HG03521 (cell line): Measurements from ENCODE around the gene OR8B12.

Experiments
- ATAC-seq: cut with Tn5 transposase; IDR thresholded peaks from one replicate; pipeline ENCODE4 v1.9.1; 2021; ENCODE audit warnings: mild to moderate bottlenecking, moderate library complexity; ENCODE audit not compliant: unreplicated experiment

Gene OR8B12, protein sequence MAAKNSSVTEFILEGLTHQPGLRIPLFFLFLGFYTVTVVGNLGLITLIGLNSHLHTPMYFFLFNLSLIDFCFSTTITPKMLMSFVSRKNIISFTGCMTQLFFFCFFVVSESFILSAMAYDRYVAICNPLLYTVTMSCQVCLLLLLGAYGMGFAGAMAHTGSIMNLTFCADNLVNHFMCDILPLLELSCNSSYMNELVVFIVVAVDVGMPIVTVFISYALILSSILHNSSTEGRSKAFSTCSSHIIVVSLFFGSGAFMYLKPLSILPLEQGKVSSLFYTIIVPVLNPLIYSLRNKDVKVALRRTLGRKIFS

DNA sequence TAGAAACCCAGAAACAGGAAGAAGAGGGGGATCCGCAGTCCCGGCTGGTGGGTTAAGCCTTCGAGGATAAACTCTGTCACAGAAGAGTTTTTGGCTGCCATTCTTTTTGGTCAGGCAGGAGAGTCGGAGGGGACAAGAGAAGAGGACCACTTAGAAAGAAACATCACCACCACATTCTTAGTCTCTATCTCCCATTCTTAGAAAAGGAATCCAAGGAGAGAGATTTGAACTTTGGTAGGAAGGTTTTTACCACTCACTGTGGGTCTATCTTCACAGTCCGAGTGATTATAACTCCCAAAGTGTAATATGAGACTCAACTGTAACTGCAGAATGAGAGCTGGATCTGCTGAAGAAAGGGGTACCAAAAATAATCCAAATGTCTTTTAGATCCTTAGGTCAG, at the start of gene OR8B12:
Gene OR8B12 (minus strand): TSS at position 101 of the 400 bp plus-strand sequence. CDS start 0 bp downstream, at position 101.
- no peak for ATAC-seq

DNA sequence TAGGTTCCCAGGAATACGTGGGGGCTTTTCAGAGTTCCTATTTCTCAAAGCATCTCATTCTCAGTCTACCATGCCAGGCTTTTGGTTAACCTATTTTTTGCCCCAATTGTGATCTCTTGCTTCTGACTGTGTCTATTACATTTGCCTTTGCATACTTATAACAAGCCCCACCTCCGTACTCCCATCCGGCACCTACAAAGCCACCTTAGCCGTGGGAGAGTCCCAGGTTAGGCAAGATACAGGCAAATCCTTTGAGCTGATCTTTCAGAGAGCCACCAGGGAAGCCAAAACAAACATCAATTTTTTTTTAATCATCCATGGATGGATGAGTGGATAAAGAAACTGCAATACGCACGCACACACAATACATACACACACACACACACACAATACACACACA, 49.2 kb upstream of the OR8B12 start:
- no peak for ATAC-seq

DNA sequence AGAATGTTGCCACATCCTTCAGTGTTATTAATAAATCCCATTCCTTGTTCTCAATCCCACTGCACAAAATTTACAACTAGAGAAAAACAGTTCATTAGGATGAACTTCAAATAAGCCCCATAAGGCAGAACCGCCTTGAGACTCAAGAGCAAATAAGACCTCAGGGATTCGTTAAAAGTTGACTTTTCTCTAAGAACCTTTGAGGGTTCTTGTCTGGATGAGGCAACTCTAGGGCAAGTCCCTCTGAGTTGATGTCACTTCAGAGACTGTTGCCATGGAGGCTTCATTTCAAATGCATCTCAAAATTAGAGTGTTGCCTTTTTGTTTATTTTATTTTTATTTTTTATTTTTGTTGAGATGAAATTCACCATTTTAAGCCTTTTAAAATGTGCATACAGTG, 48.0 kb upstream of the OR8B12 start:
- ATAC-seq = no peak

DNA sequence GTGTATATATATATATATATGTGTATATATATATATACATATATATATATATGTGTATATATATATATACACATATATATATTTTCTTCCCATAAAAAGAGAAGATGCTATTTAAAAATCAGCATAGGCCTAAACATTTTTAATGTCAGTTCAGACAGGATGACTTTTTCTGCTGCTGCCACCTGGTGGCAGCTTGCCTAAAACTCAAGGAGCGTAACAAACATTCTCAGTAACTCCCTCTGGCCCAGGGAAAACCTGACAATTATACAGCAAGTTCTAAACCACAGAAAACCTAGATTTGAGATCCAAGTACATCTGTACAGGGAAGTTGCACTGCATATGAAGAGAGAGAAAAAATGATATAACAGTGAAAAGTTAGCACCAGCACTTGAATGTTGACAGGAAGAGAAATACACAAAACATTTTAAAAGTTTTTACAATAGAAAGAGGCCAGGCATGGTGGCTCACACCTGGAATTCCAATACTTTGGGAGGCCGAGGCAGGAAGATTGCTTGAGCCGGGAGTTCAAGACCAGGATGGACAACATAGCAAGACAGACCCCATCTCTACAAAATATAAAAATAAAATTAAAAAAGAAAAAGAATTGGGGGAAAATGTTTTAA, 42.9 kb upstream of the OR8B12 start:
- ATAC-seq = peak; percentile 54

DNA sequence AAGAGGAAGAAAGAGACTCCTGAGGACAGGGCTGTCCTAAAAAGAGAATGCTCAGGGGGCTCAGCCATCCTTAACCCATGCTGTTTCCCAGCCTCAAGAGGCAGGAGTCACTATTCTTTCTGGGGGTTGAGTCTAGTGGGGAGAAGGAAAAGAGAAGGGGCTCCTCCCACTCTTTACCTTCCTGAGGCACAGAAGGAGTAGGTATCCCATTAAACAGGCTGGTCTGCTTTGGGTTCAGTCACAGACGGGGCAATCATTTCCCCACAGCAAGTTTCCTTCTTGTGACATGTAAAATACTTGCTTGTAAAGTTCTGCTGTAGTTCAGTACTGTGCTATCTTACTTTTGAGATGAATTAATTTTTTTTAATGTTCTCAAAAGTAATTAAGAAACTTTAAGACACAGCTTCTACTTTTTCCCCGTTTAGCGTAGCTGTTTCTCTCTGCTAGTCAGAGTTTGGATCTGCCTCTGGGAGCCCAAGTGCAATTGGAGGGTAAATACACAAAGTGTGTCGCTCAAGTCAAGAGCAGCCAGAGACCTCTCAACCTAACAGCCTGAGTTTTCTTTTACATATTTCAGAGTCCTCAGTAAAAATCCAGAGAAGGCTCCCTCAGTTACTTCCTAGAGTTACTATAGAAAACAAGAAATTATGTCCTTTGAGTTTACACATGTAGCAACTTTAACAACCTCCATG, 41.4 kb upstream of the OR8B12 start:
- ATAC-seq = no peak

DNA sequence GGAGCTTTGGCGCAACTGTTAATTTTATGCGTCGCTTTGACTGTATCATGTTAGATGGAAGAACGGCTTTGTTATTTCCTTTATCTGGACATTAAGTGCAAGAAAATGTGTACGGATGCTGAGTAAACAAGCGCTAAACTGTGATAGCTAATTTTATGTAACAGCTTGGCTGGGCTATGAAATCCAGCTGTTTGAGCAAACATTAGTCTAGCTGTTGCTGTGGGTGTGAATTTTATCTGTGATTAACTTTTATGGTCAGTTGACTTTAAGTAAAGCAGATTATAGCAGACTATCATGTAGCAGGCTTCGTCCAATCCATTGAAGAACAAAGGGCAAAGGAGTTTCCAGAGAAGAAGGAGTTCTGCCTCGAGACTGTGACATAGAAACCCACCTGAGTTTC, 40.3 kb upstream of the OR8B12 start:
- no peak for ATAC-seq

DNA sequence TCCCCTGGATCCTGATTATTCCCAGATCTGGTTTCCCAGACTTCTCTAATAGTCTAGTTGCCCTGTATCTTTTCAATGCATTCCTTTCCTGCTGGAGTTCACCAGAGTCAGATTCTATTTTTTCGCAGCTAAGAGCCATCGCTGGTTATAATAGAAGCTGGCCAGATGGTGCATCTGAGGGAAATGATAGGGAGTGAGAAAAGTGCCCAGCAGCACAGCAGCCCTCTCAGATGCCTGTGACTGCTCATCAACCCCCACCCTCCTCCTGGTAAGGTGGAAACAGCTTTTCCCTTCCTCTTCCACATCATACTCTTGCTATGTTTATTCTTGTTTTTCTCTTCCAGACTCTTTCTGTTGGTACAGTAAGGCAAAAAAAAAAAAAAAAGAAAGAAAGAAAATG, 39.1 kb upstream of the OR8B12 start:
- no peak for ATAC-seq

DNA sequence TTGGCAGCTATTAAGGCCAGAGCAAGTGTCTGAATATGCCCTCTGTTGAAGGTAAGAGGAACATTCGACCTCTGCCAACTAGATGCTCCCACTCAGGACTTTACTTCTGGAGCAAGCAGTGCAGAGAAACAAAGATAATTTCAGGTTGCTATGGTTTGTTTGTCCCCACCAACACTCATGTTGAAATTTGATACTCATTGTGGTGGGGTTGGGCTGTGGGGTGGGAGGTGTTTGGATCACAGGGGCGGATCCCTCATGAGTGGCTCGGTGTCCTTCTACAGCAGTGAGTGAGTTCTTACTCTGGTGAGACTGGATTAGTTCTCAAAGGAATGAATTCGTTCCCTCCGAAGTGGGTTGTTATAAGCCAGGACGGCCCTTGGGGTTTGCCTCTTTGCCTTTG, 38.4 kb upstream of the OR8B12 start:
- ATAC-seq = no peak

DNA sequence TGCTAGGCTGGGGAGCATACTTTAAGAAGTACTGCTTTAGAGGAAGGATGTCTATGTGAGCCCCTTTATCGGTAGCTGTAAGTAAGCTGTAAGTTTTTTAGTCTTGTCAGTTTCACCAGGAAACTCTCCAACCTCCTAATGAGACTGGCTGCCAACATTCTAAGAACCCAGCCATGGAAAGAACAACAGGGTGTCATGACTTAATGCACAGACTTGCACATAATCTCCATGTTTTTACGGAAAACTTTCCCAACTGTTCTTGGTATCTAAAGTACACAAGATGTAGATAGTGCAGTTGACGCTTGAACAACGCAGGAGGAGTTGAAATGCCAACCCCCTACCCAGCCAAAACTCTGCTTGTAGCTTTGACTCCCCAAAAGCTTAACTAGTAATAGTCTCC, 35.3 kb upstream of the OR8B12 start:
- ATAC-seq = no peak

DNA sequence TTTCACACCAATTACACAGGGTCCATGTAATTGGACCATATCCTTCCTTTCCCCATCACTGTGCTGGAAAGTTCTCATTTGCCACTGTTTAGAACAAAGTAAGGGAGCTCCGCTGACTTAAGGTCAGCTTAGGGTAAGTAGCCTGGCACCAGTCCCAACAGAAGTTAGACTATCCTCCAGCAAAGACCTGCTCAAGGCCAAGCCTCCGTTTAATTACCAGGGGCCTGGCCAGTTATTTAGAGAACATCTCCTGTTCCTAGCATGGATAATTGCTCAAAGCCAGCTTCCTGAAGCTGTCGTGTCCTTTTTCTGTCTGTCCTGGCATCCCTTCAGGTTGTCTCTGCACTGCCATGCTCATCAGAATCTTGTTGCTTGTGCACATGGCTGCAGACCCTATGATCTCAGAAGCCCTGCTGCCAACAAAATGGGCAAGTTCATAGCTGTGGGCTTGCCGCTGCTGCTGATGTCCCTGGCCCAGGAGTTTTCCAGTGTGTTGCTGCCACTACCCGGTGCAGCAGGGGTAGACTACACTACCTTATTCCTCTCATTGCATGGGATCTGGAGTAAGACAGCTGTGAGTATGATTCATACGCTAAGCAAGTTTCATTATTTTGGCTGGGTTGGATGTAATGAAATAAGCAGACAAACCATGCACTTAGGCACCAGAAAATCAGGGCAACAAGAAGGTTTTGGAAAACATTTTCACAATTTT, 34.4 kb upstream of the OR8B12 start:
- no peak for ATAC-seq

DNA sequence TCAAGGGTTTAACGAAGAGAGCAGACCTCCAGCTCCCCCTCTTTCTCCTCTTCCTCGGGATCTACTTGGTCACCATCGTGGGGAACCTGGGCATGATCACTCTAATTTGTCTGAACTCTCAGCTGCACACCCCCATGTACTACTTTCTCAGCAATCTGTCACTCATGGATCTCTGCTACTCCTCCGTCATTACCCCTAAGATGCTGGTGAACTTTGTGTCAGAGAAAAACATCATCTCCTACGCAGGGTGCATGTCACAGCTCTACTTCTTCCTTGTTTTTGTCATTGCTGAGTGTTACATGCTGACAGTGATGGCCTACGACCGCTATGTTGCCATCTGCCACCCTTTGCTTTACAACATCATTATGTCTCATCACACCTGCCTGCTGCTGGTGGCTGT, 26.7 kb upstream of the OR8B12 start:
- no peak for ATAC-seq

DNA sequence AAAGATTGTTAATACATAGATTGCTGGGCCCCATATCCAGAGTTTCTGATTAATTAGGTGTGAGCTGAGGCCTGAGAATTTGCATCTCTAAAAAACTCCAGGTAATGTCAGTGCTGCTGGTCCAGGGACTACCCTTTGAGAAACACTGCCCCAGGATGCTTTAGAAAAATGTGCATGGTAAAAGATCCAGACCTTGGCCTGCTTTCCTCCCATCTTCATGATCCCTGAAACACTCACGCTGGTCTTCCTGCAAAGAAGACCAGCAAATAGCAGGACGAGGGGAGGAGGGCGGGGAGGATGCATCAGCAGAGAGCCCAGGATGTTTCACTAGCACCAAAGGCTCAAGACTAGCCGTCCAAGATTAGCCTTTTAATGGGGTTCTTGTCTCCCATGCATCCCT, 26.2 kb upstream of the OR8B12 start, which contains the start of gene OR8A1:
Gene OR8A1 (plus strand): TSS at position 301 of the 400 bp plus-strand sequence. CDS start 123 bp downstream, outside the sequence.
- no peak for ATAC-seq

DNA sequence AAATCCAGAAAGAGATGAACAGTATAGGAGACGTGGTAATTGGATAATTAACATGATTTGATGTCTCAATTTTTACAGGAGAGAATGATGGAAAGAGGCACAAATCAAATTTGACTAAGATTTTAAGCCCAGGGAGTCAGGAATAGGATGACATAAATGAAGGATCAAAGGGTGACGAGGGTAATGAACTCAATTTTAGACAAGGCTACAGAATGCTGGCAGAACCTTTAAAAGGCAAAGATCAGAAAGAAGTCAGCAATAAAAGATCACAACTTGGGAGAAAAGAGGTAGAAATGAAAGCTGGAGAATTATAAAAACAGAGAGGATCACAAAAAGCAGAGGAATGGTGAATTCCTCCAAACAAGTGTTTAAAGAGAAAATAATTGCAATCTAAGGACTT, 13.4 kb upstream of the OR8B12 start:
- ATAC-seq = no peak

DNA sequence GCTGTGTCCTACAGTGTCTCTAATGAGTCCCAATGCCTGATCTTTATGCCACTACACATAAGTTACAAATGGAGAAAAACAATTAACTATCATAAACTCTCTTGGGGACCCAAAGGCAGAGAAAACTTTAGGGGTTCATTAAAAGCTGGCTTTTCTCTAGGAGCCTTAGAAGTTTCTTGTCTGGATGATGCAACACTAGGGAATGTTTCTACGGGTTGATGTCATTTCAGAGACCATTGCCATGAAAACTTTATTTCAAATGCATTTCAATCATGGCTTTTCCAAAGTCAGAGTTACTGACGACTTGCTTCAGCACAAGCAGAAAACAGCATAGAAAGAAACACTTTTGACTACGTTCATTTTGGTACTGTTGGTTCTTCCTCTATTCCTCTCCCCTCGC, 8.5 kb upstream of the OR8B12 start:
- no peak for ATAC-seq

DNA sequence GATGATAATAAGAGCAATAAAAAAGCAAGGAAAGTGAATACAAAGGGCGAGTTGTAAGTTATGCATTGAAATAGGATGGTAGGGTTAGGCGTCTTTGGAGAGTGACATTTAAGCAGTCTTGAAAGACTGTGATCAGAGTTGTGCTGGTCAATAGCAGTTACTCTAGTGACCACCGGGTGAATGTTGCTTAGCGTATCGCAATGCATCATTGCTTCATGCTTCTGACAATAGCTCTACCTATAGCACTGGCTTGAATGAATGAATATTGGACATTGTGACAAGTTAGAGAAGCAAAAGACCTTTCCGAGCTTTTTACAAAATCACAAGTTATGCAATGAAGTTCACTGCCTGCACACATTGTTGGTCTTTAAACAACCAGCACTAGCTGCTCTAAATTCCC, 7.7 kb upstream of the OR8B12 start:
- ATAC-seq = no peak

DNA sequence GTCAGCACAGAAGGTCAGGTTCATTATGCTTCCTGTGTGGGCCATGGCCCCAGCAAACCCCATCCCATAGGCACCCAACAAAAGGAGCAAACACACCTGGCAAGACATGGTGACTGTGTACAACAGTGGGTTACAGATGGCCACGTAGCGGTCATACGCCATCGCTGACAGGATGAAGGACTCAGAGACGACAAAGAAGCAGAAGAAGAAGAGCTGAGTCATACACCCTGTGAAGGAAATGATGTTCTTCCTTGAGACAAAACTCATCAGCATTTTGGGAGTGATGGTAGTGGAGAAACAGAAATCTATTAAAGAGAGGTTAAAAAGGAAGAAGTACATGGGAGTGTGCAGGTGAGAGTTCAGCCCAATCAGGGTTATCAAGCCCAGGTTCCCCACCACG, 309 bp downstream of the OR8B12 start:
- ATAC-seq = no peak

DNA sequence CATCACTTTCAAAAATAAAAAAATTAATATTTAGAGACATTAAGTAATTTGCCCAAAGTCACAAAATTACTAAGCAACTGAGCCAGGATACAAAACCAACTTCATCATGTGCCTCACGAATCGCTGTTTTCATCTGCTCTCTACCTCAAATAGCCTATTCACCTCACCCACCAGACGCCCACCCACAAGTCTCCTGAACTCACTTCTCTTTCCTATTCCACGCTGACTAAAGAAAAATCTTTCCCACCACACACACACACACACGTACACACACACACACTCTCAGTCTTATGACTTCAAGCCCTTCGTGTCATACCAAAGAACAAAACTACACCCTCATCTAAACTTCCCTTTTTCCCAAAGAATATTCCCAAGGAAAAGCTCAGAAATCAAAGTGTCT, 2.2 kb downstream of the OR8B12 start:
- ATAC-seq = no peak

DNA sequence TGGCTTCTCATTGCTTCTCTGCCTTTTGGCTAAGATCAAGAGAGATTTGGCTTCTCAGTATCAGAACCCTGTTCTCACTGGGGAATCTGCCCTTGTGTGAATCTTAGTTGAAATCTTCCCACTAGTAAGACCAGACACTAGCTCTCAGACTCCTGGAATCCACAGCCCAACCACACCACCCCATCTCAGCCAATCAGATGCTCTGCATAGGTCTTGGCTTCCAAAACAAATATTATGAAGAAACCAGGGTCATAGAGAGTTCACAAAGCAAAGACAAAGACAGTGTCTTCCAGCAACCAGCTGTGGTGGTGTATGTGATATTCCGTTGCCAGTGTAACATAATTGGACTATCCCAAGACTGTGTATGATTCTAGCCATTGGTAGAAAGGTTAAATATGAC, 5.4 kb downstream of the OR8B12 start:
- ATAC-seq = no peak

DNA sequence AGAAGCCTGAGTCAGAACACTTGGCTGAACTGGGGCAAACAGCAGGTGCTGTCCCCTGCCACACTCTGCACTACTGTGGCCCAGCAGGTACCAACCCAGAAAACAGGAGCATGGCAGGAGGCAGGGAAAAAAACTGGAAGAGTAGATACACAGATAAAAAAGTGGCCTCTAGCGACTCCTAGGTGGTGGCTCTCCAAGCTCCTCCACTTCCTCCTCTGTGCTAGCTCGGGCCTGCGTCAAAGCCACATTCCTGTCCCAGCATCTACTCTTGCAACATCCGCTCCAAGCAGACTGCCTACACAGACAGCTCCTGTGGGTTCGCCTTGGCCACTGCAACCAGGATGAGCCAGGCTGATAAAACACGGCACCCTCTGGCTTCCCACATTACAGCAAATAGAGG, 6.9 kb downstream of the OR8B12 start:
- ATAC-seq = no peak

DNA sequence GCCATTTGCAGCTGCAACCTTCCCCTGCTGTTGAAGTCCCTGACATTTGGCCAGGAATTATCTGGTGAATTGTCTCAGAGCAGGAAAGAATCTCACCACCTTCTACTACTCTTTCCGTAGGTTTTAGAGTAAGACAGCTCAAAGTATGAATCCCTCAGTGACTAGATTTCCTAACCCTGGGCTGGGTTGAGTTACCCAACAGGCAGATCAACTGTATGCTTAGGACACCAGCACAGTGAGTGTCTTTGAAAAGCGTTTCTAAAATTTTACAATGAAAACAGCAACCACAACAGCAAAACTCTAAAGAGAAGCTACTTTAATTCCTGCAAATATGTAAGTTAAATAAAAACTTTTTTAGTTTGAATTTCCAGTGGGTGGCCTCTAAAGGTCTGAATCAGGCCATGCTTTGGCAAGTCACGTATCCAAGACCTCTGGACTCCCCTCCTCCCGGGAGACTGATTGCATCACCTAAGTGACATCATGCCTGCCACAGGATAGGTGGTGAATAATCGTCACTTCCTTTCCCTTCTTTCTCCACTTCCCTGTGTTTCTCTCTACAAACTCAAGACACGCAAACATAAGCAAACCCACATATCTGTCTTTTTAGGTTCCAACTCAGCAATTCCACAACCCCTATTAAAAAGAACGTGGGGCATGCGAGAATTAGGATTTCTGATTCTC, 7.8 kb downstream of the OR8B12 start:
- ATAC-seq = no peak

DNA sequence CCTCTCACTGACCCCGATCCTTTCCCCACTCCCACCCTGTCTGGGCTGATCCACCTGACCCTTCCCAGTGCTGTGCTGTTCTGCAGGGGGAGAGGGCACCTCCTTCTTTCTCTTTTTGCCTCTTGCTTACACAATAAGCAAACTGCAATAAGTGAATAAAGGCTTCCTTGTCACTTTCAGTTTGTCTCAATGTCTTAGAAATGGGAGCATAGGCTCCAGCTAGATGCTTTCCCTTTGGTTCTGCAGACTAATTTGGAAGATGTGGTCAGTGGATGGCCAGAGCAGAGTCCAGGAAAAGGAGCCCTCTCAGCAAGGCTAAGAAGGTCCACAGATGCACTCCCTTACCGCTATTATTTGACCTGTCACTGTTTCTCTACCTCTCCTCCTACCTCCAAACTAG, 9.4 kb downstream of the OR8B12 start:
- ATAC-seq = no peak
